GM18519 (cell line): ENCODE measurements around the gene WDR45.
A peak's percentile ranks its signal among the peaks of the same experiment; 100 is the strongest.
"Not testable (repeated sequence)": the region's sequence is repeated elsewhere in the genome, so short reads cannot be mapped to it uniquely, and the experiment has no call there.

Experiments used
- ATAC-seq: cut with Tn5 transposase; IDR thresholded peaks from one replicate; pipeline ENCODE4 v1.9.1; 2021; ENCODE audit warnings: mild to moderate bottlenecking, moderate library complexity; ENCODE audit not compliant: unreplicated experiment, low FRiP score

The WDR45 gene

GRCh38 chrX:49079489-49080428 is at the start of gene WDR45:
Gene WDR45 (minus strand): TSS chrX:49079887. CDS start chrX:49078095, 1,792 bp downstream.
- ATAC-seq = no peak

GRCh38 chrX:49129427-49129826 is 49.7 kb upstream of the WDR45 start:
- ATAC-seq = no peak

DNA sequence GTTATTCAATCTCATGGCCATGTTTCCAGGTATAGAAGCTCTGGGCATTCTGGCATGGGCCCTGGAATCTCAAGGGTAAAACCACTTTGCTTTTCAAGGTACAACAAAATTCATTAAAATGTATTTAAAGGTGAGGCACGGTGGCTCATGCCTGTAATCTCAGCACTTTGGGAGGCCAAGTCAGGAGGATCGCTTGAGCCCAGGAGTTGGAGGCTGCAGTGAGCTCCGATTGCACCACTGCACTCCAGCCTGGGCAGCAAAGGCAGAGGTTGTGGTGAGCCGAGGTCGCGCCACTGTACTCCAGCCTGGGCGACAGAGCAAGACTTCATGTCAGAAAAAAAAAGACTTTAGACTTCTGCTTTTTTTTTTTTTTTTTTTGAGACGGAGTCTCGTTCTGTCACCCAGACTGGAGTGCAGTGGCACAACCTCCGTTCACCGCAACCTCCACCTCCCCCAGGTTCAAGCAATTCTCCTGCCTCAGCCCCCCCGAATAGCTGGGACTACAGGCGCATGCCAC is 48.1 kb upstream of the WDR45 start:
- ATAC-seq = not testable (repeated sequence)

DNA sequence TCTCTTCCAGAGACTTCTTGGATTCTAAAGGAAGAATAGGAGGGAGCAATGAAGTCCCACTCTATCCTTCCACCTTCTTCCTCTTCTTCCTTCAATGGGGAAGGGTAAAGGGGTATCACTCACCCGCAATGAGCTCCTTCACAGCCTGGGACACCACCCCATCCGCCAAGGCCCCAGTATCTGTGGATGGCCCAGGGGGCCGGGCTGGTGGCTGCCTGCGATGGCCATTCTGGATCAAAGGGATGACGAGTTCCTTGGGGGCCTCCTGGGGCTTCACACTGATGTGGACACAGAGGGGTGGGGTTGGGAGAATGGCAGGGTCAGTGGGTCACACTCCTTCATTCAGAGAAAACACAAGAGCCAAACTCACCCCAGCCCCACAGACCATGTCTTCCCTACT is 42.8 kb upstream of the WDR45 start:
- ATAC-seq = no peak

GRCh38 chrX:49120091-49120490 is 40.4 kb upstream of the WDR45 start:
- no peak for ATAC-seq

DNA sequence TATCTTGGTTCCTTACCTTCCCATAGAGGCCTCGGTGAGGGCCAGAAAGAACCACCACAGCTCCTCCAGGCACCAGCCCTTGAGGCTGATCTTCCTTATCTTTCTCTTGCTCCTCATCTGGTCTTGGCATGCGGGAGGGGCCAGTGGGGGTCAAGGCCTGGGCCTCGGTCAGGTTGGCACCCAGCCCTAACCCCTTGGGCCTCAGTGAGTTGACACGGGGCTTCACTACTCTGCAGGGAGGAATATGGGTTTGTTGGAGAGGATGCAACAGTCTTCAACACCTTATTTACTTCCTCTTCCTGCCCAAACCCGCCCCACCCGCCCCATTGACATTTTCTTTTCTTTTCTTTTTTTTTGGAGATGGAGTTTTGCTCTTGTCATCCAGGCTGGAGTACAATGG is 37.9 kb upstream of the WDR45 start:
- no peak for ATAC-seq

GRCh38 chrX:49116716-49117115 is 37.0 kb upstream of the WDR45 start:
- ATAC-seq = no peak

- ATAC-seq = no peak
Measured at GRCh38 chrX:49116076-49116475, 36.4 kb upstream of the WDR45 start.

GRCh38 chrX:49111791-49112190 is 32.1 kb upstream of the WDR45 start:
- ATAC-seq = no peak

- no peak for ATAC-seq
Measured at GRCh38 chrX:49110417-49110816, 30.7 kb upstream of the WDR45 start.

GRCh38 chrX:49108641-49109040 is 29.0 kb upstream of the WDR45 start:
- no peak for ATAC-seq

- ATAC-seq = no peak
Measured at GRCh38 chrX:49106930-49107329, 27.2 kb upstream of the WDR45 start.

DNA sequence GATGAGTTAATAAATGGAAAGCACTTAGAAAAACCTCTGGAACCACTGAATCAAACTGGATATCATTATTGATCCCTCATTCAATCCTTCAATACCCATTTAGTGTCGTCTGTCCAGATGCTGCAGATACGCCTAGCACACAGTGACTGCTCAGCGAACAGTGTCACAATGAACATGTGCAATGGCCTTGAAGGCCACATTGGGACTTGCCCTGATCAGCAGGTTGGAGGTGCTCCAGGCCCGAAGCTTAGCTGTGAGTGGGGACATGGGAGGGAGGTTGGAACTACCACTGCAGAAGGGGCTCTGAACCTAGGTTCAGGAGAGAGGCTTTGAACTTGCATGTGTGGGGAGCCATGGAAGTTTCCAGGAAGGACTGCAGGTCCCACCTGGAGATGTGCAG is 26.6 kb upstream of the WDR45 start:
- ATAC-seq = no peak

GRCh38 chrX:49103637-49104036 is 23.9 kb upstream of the WDR45 start:
- no peak for ATAC-seq

GRCh38 chrX:49102190-49102589 is 22.5 kb upstream of the WDR45 start:
- no peak for ATAC-seq

- ATAC-seq = no peak
Measured at GRCh38 chrX:49101629-49101984, 21.9 kb upstream of the WDR45 start.

DNA sequence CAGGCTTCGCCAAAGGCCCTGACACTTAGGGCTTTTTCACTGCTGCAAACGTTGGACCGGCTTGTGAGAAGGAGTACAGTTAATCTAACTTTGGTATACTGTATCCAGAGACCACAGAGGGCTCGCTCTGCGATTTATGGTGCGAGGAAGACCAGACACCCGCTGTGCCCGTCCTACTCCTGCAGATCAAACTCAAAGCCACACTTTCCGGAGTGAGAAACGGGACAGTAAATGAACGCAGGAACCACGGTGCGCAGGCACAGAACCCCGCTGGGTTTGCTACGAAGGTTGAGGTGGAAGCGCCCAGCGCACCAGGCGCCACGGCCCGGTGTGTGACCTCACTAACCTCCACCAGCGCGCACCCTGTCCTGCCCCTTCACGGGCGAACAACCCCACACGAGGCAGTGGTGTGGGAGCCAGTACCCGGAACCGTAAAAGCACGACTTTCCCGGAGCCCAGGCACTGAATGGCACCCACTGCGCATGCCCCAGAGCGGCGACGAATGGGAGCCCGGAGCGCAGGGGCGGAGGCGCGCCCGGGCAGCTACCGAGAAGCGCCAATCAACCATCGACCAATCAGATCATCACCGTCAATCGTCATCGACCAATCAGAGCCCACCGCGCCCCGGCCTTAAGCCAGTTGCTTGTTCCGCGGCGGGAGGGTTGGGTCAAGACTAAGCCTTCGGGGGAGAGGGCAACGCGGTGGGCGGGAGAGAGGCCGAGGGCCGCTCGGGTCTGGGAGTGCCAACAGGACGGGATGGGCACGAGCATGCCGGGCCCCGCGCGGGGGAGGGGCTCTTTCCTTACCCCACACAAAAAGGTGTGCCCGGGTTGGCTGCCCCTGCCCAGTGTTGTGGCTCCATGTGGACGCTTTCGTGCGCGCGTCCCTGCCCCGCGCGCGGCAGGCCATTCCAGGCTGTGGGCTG is 21.3 kb upstream of the WDR45 start:
- ATAC-seq = peak; percentile 93

- no peak for ATAC-seq
Measured at GRCh38 chrX:49096419-49096818, 16.7 kb upstream of the WDR45 start.

- ATAC-seq = no peak
Measured at GRCh38 chrX:49089553-49089952, 9.9 kb upstream of the WDR45 start.

GRCh38 chrX:49082271-49082871 is 2.7 kb upstream of the WDR45 start:
- ATAC-seq = no peak

DNA sequence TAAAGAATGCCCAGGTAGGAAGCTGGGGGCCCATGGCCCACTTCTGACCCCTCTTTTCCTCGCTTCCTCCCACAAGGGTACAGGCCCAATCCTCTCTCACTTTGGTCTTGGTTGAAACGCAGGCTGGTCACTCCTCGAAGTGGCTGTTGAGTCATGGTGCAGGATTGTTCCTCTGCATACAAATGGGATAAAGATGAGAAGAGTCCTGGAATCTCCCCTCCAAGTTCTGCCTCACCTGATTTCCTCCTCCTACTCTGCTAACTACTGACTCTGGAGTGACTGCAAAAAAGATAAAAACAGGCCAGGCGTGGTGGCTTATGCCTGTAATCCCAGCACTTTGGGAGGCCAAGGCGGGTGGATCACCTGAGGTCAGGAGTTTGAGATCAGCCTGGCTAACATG is 1.7 kb downstream of the WDR45 start:
- ATAC-seq = no peak
